Measurements from ENCODE around the gene RPS27. TPM values are rescaled to one million over a fixed set of nuclear protein-coding genes. Genes with fewer than 3 reads are reported as not detected.
"Not testable (repeated sequence)": the region's sequence is repeated elsewhere in the genome, so short reads cannot be mapped to it uniquely, and the experiment has no call there.

The RPS27 gene
- polyA plus RNA-seq, 1 experiment = 8,584 TPM

DNA sequence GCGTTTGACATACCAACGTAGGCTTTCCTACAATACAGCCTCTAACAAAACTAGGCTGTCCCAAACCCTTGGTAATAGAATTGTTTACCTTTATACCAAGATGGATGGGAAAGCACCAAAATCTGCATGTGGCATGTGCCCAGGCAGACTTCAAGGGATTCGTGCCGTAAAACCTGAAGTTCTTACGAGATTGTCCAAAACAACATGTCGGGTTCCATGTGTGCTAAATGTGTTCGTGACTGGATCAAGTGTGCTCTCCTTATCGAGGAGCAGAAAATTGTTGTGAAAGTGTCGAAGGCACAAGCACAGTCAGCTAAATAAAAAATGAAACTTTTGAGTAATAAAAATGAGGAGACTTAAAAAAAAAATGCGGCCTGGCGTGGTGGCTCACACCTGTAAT is 5.1 kb downstream of the RPS27 start:
- H3K4me3 ChIP-seq (ENCODE audit: low read depth, low read length) = no peak overlapping the region
- CTCF ChIA-PET = no interaction called here
- POLR2A ChIA-PET = interaction anchor here (1.1 kb wide), 1 partner anchor 9 kb away, joined by 3 read pairs; the partner anchor contains the start of gene RAB13
- TF ChIP-seq, protein P1, sequence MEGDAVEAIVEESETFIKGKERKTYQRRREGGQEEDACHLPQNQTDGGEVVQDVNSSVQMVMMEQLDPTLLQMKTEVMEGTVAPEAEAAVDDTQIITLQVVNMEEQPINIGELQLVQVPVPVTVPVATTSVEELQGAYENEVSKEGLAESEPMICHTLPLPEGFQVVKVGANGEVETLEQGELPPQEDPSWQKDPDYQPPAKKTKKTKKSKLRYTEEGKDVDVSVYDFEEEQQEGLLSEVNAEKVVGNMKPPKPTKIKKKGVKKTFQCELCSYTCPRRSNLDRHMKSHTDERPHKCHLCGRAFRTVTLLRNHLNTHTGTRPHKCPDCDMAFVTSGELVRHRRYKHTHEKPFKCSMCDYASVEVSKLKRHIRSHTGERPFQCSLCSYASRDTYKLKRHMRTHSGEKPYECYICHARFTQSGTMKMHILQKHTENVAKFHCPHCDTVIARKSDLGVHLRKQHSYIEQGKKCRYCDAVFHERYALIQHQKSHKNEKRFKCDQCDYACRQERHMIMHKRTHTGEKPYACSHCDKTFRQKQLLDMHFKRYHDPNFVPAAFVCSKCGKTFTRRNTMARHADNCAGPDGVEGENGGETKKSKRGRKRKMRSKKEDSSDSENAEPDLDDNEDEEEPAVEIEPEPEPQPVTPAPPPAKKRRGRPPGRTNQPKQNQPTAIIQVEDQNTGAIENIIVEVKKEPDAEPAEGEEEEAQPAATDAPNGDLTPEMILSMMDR (IDR thresholded peaks at IDR 0.05; ENCODE audit: insufficient read depth, low read depth, low read length) = no peak
- H3K27me3 ChIP-seq (ENCODE audit: control insufficient read depth, insufficient read depth, low read length) = no peaks in the 10 kb centered on the region
- no peaks in the 10 kb centered on the region for H3K36me3 ChIP-seq (ENCODE audit: control insufficient read depth, insufficient read depth, low read length)
- DNase-seq (ENCODE audit: low read depth) = no peak

DNA sequence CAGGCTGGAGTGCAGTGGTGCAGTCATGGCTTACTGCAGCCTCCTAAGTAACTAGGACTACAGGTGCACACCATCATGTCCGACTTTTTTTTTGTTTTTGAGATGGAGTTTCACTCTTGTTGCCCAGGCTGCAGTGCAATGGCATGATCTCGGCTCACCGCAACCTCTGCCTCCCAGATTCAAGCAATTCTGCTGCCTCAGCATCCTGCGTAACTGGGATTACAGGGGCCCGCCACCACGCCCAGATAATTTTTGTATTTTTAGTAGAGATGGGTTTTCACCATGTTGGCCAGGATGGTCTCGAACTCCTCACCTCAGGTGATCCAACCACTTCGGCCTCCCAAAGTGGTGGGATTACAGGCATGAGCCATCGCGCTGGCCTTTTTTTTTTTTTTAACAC is 6.3 kb downstream of the RPS27 start:
- H3K4me3 ChIP-seq (ENCODE audit: low read depth, low read length); H3K27me3 ChIP-seq (ENCODE audit: control insufficient read depth, insufficient read depth, low read length); DNase-seq (ENCODE audit: low read depth); CTCF ChIA-PET; POLR2A ChIA-PET; H3K36me3 ChIP-seq (ENCODE audit: control insufficient read depth, insufficient read depth, low read length): not testable (repeated sequence)

DNA sequence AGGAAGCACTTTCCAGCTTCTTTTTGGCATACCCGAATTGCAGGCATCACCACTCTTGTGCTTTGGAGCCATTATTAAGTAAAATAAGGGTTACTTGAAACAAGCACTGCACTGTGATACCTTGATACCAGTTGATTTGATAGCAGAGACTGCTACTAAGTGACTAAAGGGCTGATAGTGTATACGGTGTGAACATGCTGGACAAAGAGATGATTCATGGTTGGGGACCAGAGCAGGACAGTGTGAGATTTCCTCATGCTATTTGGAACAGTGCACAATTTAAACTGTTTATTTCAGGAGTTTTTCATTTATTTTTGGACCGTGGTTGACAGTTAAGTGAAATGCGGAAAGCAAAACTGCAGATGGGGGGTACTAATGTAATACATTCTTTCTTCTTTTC is 9.9 kb downstream of the RPS27 start:
- Histone ChIP-seq H3K36me3 (ENCODE audit: control insufficient read depth, insufficient read depth, low read length) (no peaks in the 10 kb centered on the region), H3K27me3 (ENCODE audit: control insufficient read depth, insufficient read depth, low read length) (no peaks in the 10 kb centered on the region), H3K4me3 (ENCODE audit: low read depth, low read length) (no peak overlapping the region)
- CTCF ChIA-PET = interaction anchor here (0.9 kb wide), 1 partner anchor 203 kb away, joined by 3 read pairs; no protein-coding TSS in a partner anchor
- POLR2A ChIA-PET = interaction anchor here (1.8 kb wide), 1 partner anchor 10 kb away, joined by 7 read pairs; the partner anchor contains the start of gene RPS27
- DNase-seq (ENCODE audit: low read depth) = no peak
- TF ChIP-seq, protein P1 (IDR thresholded peaks at IDR 0.05; ENCODE audit: insufficient read depth, low read depth, low read length) = no peak

DNA sequence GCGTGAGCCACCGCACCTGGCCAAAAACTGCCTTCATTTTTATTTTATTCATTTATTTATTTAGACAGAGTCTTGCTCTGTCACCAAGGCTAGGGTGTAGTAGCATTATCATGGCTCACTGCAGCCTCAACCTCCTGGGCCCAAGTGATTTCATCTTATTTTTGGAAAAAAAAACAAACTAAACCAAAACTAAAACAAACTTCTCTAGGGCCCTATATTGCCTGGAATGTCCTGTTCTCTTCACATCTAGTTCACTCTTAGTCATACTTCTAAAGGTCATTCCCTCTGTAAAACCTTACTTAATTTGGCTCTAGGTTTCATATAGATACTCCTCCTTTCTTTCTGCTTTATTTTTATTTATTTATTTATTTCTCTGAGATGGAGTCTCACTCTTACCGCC is 15.6 kb downstream of the RPS27 start:
- Histone ChIP-seq H3K27me3 (ENCODE audit: control insufficient read depth, insufficient read depth, low read length) (no peaks in the 10 kb centered on the region), H3K36me3 (ENCODE audit: control insufficient read depth, insufficient read depth, low read length) (no peaks in the 10 kb centered on the region), H3K4me3 (ENCODE audit: low read depth, low read length) (no peak overlapping the region)
- TF ChIP-seq, protein P1 (IDR thresholded peaks at IDR 0.05; ENCODE audit: insufficient read depth, low read depth, low read length) = no peak
- no peak for DNase-seq (ENCODE audit: low read depth)
- POLR2A ChIA-PET = no interaction called here
- CTCF ChIA-PET = no interaction called here

DNA sequence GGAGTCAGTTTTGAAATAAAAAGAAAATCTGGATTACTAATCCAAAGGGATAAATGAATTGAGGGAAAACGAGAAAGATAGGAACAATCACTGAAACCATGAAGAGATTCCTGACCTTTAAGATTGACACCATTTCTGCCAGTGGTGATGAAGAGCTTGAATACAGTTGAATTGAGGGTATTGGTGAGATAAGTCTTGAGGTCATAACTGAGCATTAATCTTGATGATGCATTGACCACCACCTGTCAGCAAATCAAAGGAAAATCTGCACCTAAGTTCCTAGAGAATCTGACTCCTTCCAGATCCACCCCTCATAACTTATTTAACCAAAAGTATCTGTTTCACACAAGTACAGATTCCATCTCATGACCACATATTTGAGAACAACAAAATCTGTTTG is 21.6 kb downstream of the RPS27 start:
- H3K36me3 ChIP-seq (ENCODE audit: control insufficient read depth, insufficient read depth, low read length) = no peaks in the 10 kb centered on the region
- DNase-seq (ENCODE audit: low read depth) = no peak
- H3K27me3 ChIP-seq (ENCODE audit: control insufficient read depth, insufficient read depth, low read length) = no peaks in the 10 kb centered on the region
- ChIA-PET POLR2A (no interaction called here), CTCF (no interaction called here)
- TF ChIP-seq, protein P1 (IDR thresholded peaks at IDR 0.05; ENCODE audit: insufficient read depth, low read depth, low read length) = no peak
- H3K4me3 ChIP-seq (ENCODE audit: low read depth, low read length) = no peak overlapping the region

DNA sequence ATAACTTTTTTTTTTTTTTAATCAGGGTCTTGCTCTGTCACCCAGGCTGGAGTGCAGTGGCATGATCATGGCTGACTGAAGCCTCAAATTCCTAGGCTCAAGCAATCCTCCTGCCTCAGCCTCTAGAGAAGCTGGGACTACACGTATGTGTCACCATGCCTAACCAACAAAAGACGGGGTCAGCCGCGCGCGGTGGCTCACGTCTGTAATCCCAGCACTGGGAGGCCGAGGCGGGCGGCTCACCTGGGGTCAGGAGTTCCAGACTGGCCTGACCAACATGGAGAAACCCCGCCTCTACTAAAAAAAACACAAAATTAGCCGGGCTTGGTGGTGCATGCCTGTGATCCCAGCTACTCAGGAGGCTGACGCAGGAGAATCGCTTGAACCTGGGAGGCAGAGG is 22.0 kb downstream of the RPS27 start:
- H3K4me3 ChIP-seq (ENCODE audit: low read depth, low read length); H3K36me3 ChIP-seq (ENCODE audit: control insufficient read depth, insufficient read depth, low read length); POLR2A ChIA-PET; H3K27me3 ChIP-seq (ENCODE audit: control insufficient read depth, insufficient read depth, low read length); CTCF ChIA-PET; DNase-seq (ENCODE audit: low read depth): not testable (repeated sequence)
